PFSK-1 (cell line): ENCODE results near the gene ILK.

Experiments
- FOXP2 ChIP-seq: optimal IDR thresholded peaks from 2 replicates; pipeline ENCODE3; 2011; ENCODE audit warnings: borderline replicate concordance, control low read depth, inconsistent platforms; ENCODE audit not compliant: insufficient read depth; ENCODE audit errors: extremely low read length, extremely low read depth
- POLR2AphosphoS5 ChIP-seq: IDR thresholded peaks from 2 replicates; pipeline ENCODE4 v1.6.1; 2012; ENCODE audit warnings: low read depth, mild to moderate bottlenecking, control low read depth, low read length, moderate library complexity
- REST ChIP-seq, 2 experiments: IDR thresholded peaks; 2 replicates each; pipeline versions ENCODE4 v1.6.1 to v1.8.0; 2011 to 2012; ENCODE audit warnings: low read depth in 2 of 2, low read length in 2 of 2, control low read depth in 1 of 2, inconsistent platforms in 1 of 2, mild to moderate bottlenecking in 1 of 2, moderate library complexity in 1 of 2; ENCODE audit not compliant: insufficient read depth in 1 of 2
- SIN3A ChIP-seq: IDR thresholded peaks from 2 replicates; pipeline ENCODE4 v1.6.1; 2012; ENCODE audit warnings: mild to moderate bottlenecking, low read length, moderate library complexity, borderline replicate concordance; ENCODE audit not compliant: insufficient read depth
- TAF1 ChIP-seq: IDR thresholded peaks from 2 replicates; pipeline ENCODE4 v1.6.1; 2012; ENCODE audit warnings: low read length, control low read depth, borderline replicate concordance; ENCODE audit not compliant: insufficient read depth

Gene ILK

GRCh38 chr11:6599881-6600390, 3.6 kb upstream of the ILK start:
- no peak for TF ChIP-seq REST (IDR thresholded peaks at IDR 0.05; ENCODE audit: insufficient read depth in 1 of 2, low read depth in 2 of 2, low read length in 2 of 2)
- no peak for TF ChIP-seq TAF1
- TF ChIP-seq SIN3A: no peak
- TF ChIP-seq FOXP2: no peak
- no peak for TF ChIP-seq POLR2AphosphoS5

- no peak for TF ChIP-seq SIN3A
- TF ChIP-seq POLR2AphosphoS5: no peak
- no peak for TF ChIP-seq REST (IDR thresholded peaks at IDR 0.05; ENCODE audit: insufficient read depth in 1 of 2, low read depth in 2 of 2, low read length in 2 of 2)
- TF ChIP-seq FOXP2: no peak
- no peak for TF ChIP-seq TAF1
These were observed 2.5 kb upstream of the ILK start for GRCh38 chr11:6601041-6601461.

GRCh38 chr11:6602096-6602940, 1.3 kb upstream of the ILK start:
- TF ChIP-seq TAF1: no peak

- TF ChIP-seq REST (IDR thresholded peaks at IDR 0.05; ENCODE audit: insufficient read depth in 1 of 2, low read depth in 2 of 2, low read length in 2 of 2): no peak
- TF ChIP-seq TAF1: peak; percentile 65; the same call in 1 of the 2 replicates
- TF ChIP-seq FOXP2: no peak
- no peak; the same call in 1 of the 2 replicates for TF ChIP-seq SIN3A
- TF ChIP-seq POLR2AphosphoS5: peak; percentile 19; the same call in 1 of the 2 replicates
These were observed 580 bp downstream of the ILK start for GRCh38 chr11:6604081-6604626.

GRCh38 chr11:6604790-6605189, 1.2 kb downstream of the ILK start:
- TF ChIP-seq TAF1: no peak

GRCh38 chr11:6606471-6607189, 3.1 kb downstream of the ILK start:
- peak; percentile 79 for TF ChIP-seq POLR2AphosphoS5
- TF ChIP-seq SIN3A: peak; percentile 60; the same call in 1 of the 2 replicates
- peak; percentile 84 for TF ChIP-seq FOXP2
- TF ChIP-seq REST (IDR thresholded peaks at IDR 0.05; ENCODE audit: insufficient read depth in 1 of 2, low read depth in 2 of 2, low read length in 2 of 2): no peak
